ENCODE data around the gene PIP. TPM values are rescaled to one million over a fixed set of nuclear protein-coding genes. Genes with fewer than 3 reads are reported as not detected.
"Not testable (repeated sequence)": the region's sequence is repeated elsewhere in the genome, so short reads cannot be mapped to it uniquely, and the experiment has no call there.

The PIP gene
- total and polyA plus RNA-seq, 8 donors: 6.9 TPM; not detected in 7

GRCh38 chr7:143177374-143178119 is 45.7 kb downstream of the PIP start:
- Histone ChIP-seq H3K4me3 (no peak overlapping the region), H3K27ac (no peak overlapping the region), H3K27me3 (no peaks in the 10 kb centered on the region), H3K9me3 (peaks cover 0 to 35% of the 10 kb centered on the region in 2 donors), H3K4me1 (no peaks in the 10 kb centered on the region), H3K36me3 (no peaks in the 10 kb centered on the region)
- DNase-seq: no peak
- no peak for ATAC-seq
- intact Hi-C loops (cut with DNase I): no loop called here
- TF ChIP-seq, protein P1, sequence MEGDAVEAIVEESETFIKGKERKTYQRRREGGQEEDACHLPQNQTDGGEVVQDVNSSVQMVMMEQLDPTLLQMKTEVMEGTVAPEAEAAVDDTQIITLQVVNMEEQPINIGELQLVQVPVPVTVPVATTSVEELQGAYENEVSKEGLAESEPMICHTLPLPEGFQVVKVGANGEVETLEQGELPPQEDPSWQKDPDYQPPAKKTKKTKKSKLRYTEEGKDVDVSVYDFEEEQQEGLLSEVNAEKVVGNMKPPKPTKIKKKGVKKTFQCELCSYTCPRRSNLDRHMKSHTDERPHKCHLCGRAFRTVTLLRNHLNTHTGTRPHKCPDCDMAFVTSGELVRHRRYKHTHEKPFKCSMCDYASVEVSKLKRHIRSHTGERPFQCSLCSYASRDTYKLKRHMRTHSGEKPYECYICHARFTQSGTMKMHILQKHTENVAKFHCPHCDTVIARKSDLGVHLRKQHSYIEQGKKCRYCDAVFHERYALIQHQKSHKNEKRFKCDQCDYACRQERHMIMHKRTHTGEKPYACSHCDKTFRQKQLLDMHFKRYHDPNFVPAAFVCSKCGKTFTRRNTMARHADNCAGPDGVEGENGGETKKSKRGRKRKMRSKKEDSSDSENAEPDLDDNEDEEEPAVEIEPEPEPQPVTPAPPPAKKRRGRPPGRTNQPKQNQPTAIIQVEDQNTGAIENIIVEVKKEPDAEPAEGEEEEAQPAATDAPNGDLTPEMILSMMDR (IDR thresholded peaks at IDR 0.05): no peak

DNA sequence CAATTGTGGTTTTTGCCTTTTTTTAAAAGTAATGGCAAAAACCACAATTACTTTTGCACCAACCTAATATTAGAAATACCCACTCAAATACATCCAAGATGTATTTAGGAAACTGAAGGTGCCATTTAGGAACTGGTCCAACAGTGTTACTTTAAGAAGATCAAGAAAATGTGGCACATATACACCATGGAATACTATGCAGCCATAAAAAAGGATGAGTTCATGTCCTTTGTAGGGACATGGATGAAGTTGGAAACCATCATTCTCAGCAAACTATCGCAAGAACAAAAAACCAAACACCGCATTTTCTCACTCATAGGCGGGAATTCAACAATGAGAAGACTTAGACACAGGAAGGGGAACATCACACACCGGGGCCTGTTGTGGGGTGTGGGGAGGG is 48.9 kb downstream of the PIP start:
- ATAC-seq; H3K36me3 ChIP-seq; H3K4me3 ChIP-seq; intact Hi-C loops (cut with DNase I); DNase-seq; H3K27ac ChIP-seq; H3K4me1 ChIP-seq: not testable (repeated sequence)
- H3K27me3 ChIP-seq: peaks cover 0 to 15% of the 10 kb centered on the region in 2 donors
- peaks cover 0 to 35% of the 10 kb centered on the region in 2 donors for H3K9me3 ChIP-seq

DNA sequence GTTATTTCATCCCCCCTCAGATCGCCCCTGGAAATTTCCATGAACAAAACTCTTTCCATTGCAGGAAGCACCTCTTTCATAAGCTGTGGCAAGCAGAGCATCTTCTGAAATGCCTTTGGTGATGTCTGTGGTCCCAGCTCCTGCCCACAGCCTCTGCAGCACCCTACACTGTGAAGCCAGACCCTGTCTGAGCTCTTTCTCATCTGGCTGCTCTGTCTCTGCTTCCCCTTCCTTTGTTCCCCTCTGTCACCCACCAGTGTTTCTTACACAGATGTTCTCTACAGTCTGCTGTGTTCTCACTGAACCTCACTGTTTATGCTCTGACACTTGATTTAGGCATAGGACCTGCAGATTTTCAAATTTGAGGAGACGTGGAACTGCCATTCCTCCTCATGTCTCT is 49.5 kb downstream of the PIP start:
- ATAC-seq: no peak
- intact Hi-C loops (cut with DNase I): no loop called here
- peaks cover 0 to 15% of the 10 kb centered on the region in 2 donors for H3K27me3 ChIP-seq
- no peak overlapping the region for H3K27ac ChIP-seq
- TF ChIP-seq, protein P1 (IDR thresholded peaks at IDR 0.05): no peak
- H3K4me3 ChIP-seq: no peak overlapping the region
- no peaks in the 10 kb centered on the region for H3K36me3 ChIP-seq
- H3K9me3 ChIP-seq: peaks cover 0 to 33% of the 10 kb centered on the region in 2 donors
- no peaks in the 10 kb centered on the region for H3K4me1 ChIP-seq
- no peak for DNase-seq

GRCh38 chr7:143183024-143183423 is 51.1 kb downstream of the PIP start, which contains the start of gene TAS2R39:
Gene TAS2R39, plus strand, starts transcription at chr7:143183419. Its CDS starts 0 bp downstream, at chr7:143183419.
- ATAC-seq (no peak), DNase-seq (no peak)
- Histone ChIP-seq H3K36me3 (no peaks in the 10 kb centered on the region), H3K27ac (no peak within 1 kb of the TSS), H3K4me1 (no peaks in the 10 kb centered on the region), H3K27me3 (peaks cover 0 to 15% of the 10 kb centered on the region in 2 donors), H3K4me3 (no peak within 1 kb of the TSS), H3K9me3 (peaks cover 0 to 17% of the 10 kb centered on the region in 2 donors)
- intact Hi-C loops (cut with DNase I): no loop called here
- TF ChIP-seq, protein P1 (IDR thresholded peaks at IDR 0.05): no peak

DNA sequence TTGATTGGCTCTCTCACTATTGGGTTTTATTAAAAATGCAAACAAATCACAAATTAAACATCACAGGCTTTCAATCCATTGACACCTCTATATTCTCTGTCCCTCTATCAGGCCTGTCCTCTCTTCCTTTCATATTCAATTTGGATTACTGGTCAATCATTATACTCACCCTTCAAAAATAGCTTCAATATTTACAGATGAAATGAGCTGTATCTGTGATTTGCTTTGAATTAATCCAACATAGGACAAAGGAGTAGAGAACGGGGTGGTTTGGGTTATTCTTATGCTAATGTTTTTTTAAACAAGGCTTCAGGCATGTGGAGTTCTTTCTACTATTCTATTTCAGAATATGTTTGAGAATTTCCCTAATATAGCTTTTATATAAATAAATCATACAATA is 53.7 kb downstream of the PIP start:
- intact Hi-C loops (cut with DNase I): no loop called here
- H3K27ac ChIP-seq: no peak overlapping the region
- no peaks in the 10 kb centered on the region for H3K9me3 ChIP-seq
- ATAC-seq (no peak), DNase-seq (no peak)
- H3K27me3 ChIP-seq: peaks cover 0 to 15% of the 10 kb centered on the region in 2 donors
- TF ChIP-seq, protein P1 (IDR thresholded peaks at IDR 0.05): no peak
- H3K4me1 ChIP-seq: no peaks in the 10 kb centered on the region
- no peaks in the 10 kb centered on the region for H3K36me3 ChIP-seq
- no peak overlapping the region for H3K4me3 ChIP-seq
